SH-SY5Y (cell line): ENCODE data around the gene AP3B1.

Source experiments
- GATA2 ChIP-seq: IDR thresholded peaks from 2 replicates; pipeline ENCODE4 v1.6.1; 2011; ENCODE audit warnings: mild to moderate bottlenecking, low read depth, low read length
- GATA3 ChIP-seq: IDR thresholded peaks from 2 replicates; pipeline ENCODE4 v1.6.1; 2011; ENCODE audit warnings: low read depth, mild to moderate bottlenecking, low read length, moderate library complexity

DNA sequence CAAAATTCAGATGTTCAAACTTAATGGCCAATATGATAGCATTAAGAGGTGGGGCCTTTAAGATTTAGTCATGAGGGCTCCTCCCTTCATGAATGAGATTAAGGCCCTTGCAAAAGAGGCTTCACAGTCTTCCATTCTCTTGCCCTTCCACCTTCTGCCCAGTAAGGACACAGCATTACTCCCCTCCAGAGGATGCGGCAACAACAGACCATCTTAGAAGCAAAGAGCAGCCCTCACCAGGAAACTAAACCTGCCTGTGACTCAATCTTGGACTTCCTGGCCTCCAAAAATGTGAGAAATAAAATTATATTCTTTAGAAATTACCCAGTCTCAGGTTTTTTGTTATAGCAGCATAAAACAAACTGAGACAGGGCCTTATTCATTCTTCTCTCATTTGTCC lies 8.2 kb downstream of the AP3B1 start:
- TF ChIP-seq GATA3 (no peak), GATA2 (no peak)
